Motor neuron (in vitro differentiated cells): ENCODE data around the gene JMJD1C. TPM values are rescaled to one million over a fixed set of nuclear protein-coding genes. Genes with fewer than 3 reads are reported as not detected.
"Not testable (repeated sequence)": the region's sequence is repeated elsewhere in the genome, so short reads cannot be mapped to it uniquely, and the experiment has no call there.

Experiments
- ATAC-seq, 8 experiments: fragments of 200-7000 bp; cut with Tn5 transposase; replicated peaks in 6 of 8; 2 replicates each; pipeline ENCODE4 v1.8.0; 2021; ENCODE audit warnings: mild to moderate bottlenecking in 8 of 8, moderate library complexity in 8 of 8
- H3K27ac ChIP-seq, 2 donors: fragments of 250-450 bp; sonication (Bioruptor Pico); 2 replicates each; pipeline ENCODE4 v1.9.0; 2021; ENCODE audit warnings: antibody characterized with exemption in 2 of 2, mild to moderate bottlenecking in 2 of 2, moderate library complexity in 1 of 2
- H3K4me1 ChIP-seq, 2 donors: fragments of 250-450 bp; sonication (Bioruptor Pico); replicated peaks in 1 of 2; 2 replicates each; pipeline ENCODE4 v1.6.1; 2021; ENCODE audit warnings: antibody characterized with exemption in 2 of 2, mild to moderate bottlenecking in 2 of 2, moderate library complexity in 1 of 2
- H3K4me3 ChIP-seq, 5 donors: fragments of 250-450 bp; sonication (Bioruptor Pico); 2 replicates each; pipeline ENCODE4 v1.9.0; 2021; ENCODE audit warnings: antibody characterized with exemption in 5 of 5, mild to moderate bottlenecking in 5 of 5, moderate library complexity in 4 of 5
- WGBS, 10 experiments: fragments of 450-650 bp; shearing (Covaris generic); methylation state at CpG; one replicate each; pipeline ENCODE4 v1.0.0; 2022; 5-methylcytosine and 5-hydroxymethylcytosine counted together
- in situ Hi-C, 9 experiments: fragments of 400-800 bp; cut with MboI; loops; one replicate each; pipeline ENCODE4 v1.15.0; 2021; ENCODE audit warnings: low sequenced_read_pairs in 9 of 9, low pct_unique_long_range_greater_than_20kb in 2 of 9; ENCODE audit not compliant: unreplicated experiment in 9 of 9
- total RNA-seq, 8 experiments: library from RNA; unstranded; fragments of 300-600 nt; gene quantifications; 2 replicates each; pipeline versions ENCODE4 v1.2.3 to v1.2.4, GENCODE V29; 2022

JMJD1C gene
- total RNA-seq, 8 experiments from 2014 or later, result 48.3 to 137 (median 57.1) TPM

GRCh38 chr10:63161592-63161991 lies 304.2 kb downstream of the JMJD1C start:
- H3K4me1 ChIP-seq, result no peaks in the 10 kb centered on the region
- no peak for ATAC-seq
- 8 to 100% (median 59%) methylated on average over 1 to 2 of the region's 2 CpGs; no CpG with 5 or more reads in 2 of the 10 experiments for WGBS, 10 experiments
- in situ Hi-C loops, result loop anchor here in 1 of 9 experiments (25.0 kb wide), 1 partner anchor 551 kb away; no protein-coding TSS in a partner anchor
- H3K27ac ChIP-seq, result no peak overlapping the region
- H3K4me3 ChIP-seq, result no peak overlapping the region

- Histone ChIP-seq H3K27ac (no peak overlapping the region), H3K4me1 (no peaks in the 10 kb centered on the region), H3K4me3 (no peak overlapping the region)
- 0 to 100% (median 74%) methylated on average over 1 to 3 of the region's 3 CpGs; no CpG with 5 or more reads in 2 of the 10 experiments for WGBS, 10 experiments
- peak; percentile 35 to 79 (median 68) for ATAC-seq
- in situ Hi-C loops, result loop anchor here in 1 of 9 experiments (25.0 kb wide), 1 partner anchor 554 kb away; no protein-coding TSS in a partner anchor
Measured at GRCh38 chr10:63157845-63158624, 307.7 kb downstream of the JMJD1C start.

- no peaks in the 10 kb centered on the region for H3K4me1 ChIP-seq
- WGBS, 10 experiments, result 20 to 100% (median 86%) methylated on average over 1 to 2 of the region's 2 CpGs; no CpG with 5 or more reads in 5 of the 10 experiments
Measured at GRCh38 chr10:63156236-63156635, 309.5 kb downstream of the JMJD1C start.

GRCh38 chr10:63155388-63156020 lies 310.3 kb downstream of the JMJD1C start:
- 80 to 100% (median 97%) methylated on average over 1 to 5 of the region's 8 CpGs; no CpG with 5 or more reads in 4 of the 10 experiments for WGBS, 10 experiments
- in situ Hi-C loops, result loop anchor here in 1 of 9 experiments (25.0 kb wide), 1 partner anchor 557 kb away; no protein-coding TSS in a partner anchor
- Histone ChIP-seq H3K27ac (no peak overlapping the region), H3K4me1 (no peaks in the 10 kb centered on the region), H3K4me3 (no peak overlapping the region)
- no peak for ATAC-seq

More at GRCh38 chr10:63156236-63156635, 309.5 kb downstream of the JMJD1C start:
- no peak for ATAC-seq
- no peak overlapping the region for H3K27ac ChIP-seq
- in situ Hi-C loops, result loop anchor here in 1 of 9 experiments (25.0 kb wide), 1 partner anchor 556 kb away; no protein-coding TSS in a partner anchor
- no peak overlapping the region for H3K4me3 ChIP-seq

- Histone ChIP-seq H3K4me3 (no peak overlapping the region), H3K4me1 (no peaks in the 10 kb centered on the region), H3K27ac (no peak overlapping the region)
- in situ Hi-C loops, result loop anchor here in 1 of 9 experiments (25.0 kb wide), 1 partner anchor 558 kb away; no protein-coding TSS in a partner anchor
- WGBS, 10 experiments, result 45 to 99% (median 89%) methylated on average over 3 to 6 of the region's 6 CpGs
- ATAC-seq, result no peak
Measured at GRCh38 chr10:63154546-63155387, 311.0 kb downstream of the JMJD1C start.

GRCh38 chr10:63153868-63154545 lies 311.8 kb downstream of the JMJD1C start:
- not testable (repeated sequence) for H3K27ac ChIP-seq, ATAC-seq, H3K4me3 ChIP-seq, H3K4me1 ChIP-seq
- 45 to 100% (median 93%) methylated on average over 2 to 8 of the region's 9 CpGs; no CpG with 5 or more reads in 1 of the 10 experiments for WGBS, 10 experiments
- in situ Hi-C loops, result loop anchor here in 1 of 9 experiments (25.0 kb wide), 1 partner anchor 558 kb away; no protein-coding TSS in a partner anchor

GRCh38 chr10:63150745-63151144 lies 315.0 kb downstream of the JMJD1C start:
- Histone ChIP-seq H3K4me3 (no peak overlapping the region), H3K4me1 (no peaks in the 10 kb centered on the region), H3K27ac (no peak overlapping the region)
- in situ Hi-C loops, result loop anchor here in 1 of 9 experiments (25.0 kb wide), 1 partner anchor 562 kb away; no protein-coding TSS in a partner anchor
- 84 to 100% (median 100%) methylated on average over 1 to 4 of the region's 4 CpGs; no CpG with 5 or more reads in 2 of the 10 experiments for WGBS, 10 experiments
- ATAC-seq, result no peak

GRCh38 chr10:63146503-63146902 lies 319.3 kb downstream of the JMJD1C start:
- H3K27ac ChIP-seq, result no peak overlapping the region
- in situ Hi-C loops, result no loop called here
- H3K4me3 ChIP-seq, result no peak overlapping the region
- H3K4me1 ChIP-seq, result no peaks in the 10 kb centered on the region
- no peak for ATAC-seq

- H3K27ac ChIP-seq, result no peak overlapping the region
- no peaks in the 10 kb centered on the region for H3K4me1 ChIP-seq
- ATAC-seq, result no peak
- in situ Hi-C loops, result no loop called here
- no peak overlapping the region for H3K4me3 ChIP-seq
Measured at GRCh38 chr10:63145782-63146181, 320.0 kb downstream of the JMJD1C start.

GRCh38 chr10:63143987-63144386 lies 321.8 kb downstream of the JMJD1C start:
- H3K27ac ChIP-seq, result no peak overlapping the region
- no peak for ATAC-seq
- H3K4me3 ChIP-seq, result no peak overlapping the region
- 49 to 97% (median 86%) methylated on average over 1 to 5 of the region's 5 CpGs; no CpG with 5 or more reads in 1 of the 10 experiments for WGBS, 10 experiments
- in situ Hi-C loops, result no loop called here
- H3K4me1 ChIP-seq, result no peaks in the 10 kb centered on the region

GRCh38 chr10:63142136-63142535 lies 323.6 kb downstream of the JMJD1C start:
- H3K4me1 ChIP-seq, result no peaks in the 10 kb centered on the region
- H3K4me3 ChIP-seq, result no peak overlapping the region
- no peak for ATAC-seq
- H3K27ac ChIP-seq, result no peak overlapping the region
- 67 to 100% (median 95%) methylated on average over 1 to 6 of the region's 6 CpGs for WGBS, 10 experiments
- in situ Hi-C loops, result no loop called here

GRCh38 chr10:63140077-63140476 lies 325.7 kb downstream of the JMJD1C start:
- no peaks in the 10 kb centered on the region for H3K4me1 ChIP-seq
- ATAC-seq, result no peak
- H3K4me3 ChIP-seq, result no peak overlapping the region
- in situ Hi-C loops, result no loop called here
- no peak overlapping the region for H3K27ac ChIP-seq
- WGBS, 10 experiments, result 80 to 100% (median 100%) methylated on average over 1 to 3 of the region's 3 CpGs; no CpG with 5 or more reads in 4 of the 10 experiments
